A549 (cell line): ENCODE data around the gene MRPL40.

Experiments used
- BHLHE40 ChIP-seq: IDR thresholded peaks from 2 replicates; pipeline ENCODE4 v1.6.1; 2012; ENCODE audit warnings: low read depth, low read length, inconsistent platforms
- CBX8 ChIP-seq: fragments of 200-600 bp; sonication (generic); IDR thresholded peaks from 2 replicates; pipeline ENCODE4 v1.6.1; 2016
- CTCF ChIP-seq: fragments of >200 bp; sonication (Bioruptor Twin); formaldehyde crosslinking; IDR thresholded peaks from 3 replicates; pipeline ENCODE4 v1.5.1; 2016
- EHF ChIP-seq: fragments of 250-450 bp; sonication (Bioruptor Pico); IDR thresholded peaks from 2 replicates; pipeline ENCODE4 v1.5.0; 2020; ENCODE audit warnings: mild to moderate bottlenecking
- EHMT2 ChIP-seq: fragments of 200-600 bp; sonication (generic); IDR thresholded peaks from 2 replicates; pipeline ENCODE4 v1.6.1; 2016; ENCODE audit warnings: antibody characterized with exemption, low read depth, mild to moderate bottlenecking, moderate library complexity
- JUN ChIP-seq, 2 experiments: fragments of >200 bp; sonication (Bioruptor Twin); formaldehyde crosslinking; IDR thresholded peaks; 2 replicates in 1 of 2; 3 replicates in 1 of 2; pipeline ENCODE4 v1.6.1; 2016 to 2017
- KDM5A ChIP-seq: fragments of 200-600 bp; sonication (generic); IDR thresholded peaks from 2 replicates; pipeline ENCODE4 v1.6.1; 2016; ENCODE audit warnings: antibody characterized with exemption, mild to moderate bottlenecking
- NR3C1 ChIP-seq: fragments of >200 bp; sonication (Bioruptor Twin); formaldehyde crosslinking; IDR thresholded peaks from 3 replicates; pipeline ENCODE4 v1.6.1; 2017
- POLR2A ChIP-seq: IDR thresholded peaks from 2 replicates; pipeline ENCODE4 v1.6.1; 2012; ENCODE audit warnings: mild to moderate bottlenecking, low read length
- RCOR1 ChIP-seq: fragments of 150-350 bp; IDR thresholded peaks from 2 replicates; pipeline ENCODE4 v1.6.1; 2014; ENCODE audit warnings: antibody characterized with exemption, low read length, low read depth
- REST ChIP-seq: fragments of 200-600 bp; sonication (generic); IDR thresholded peaks from 2 replicates; pipeline ENCODE4 v1.6.1; 2016; ENCODE audit warnings: antibody characterized with exemption, mild to moderate bottlenecking, moderate library complexity
- RNF2 ChIP-seq: fragments of 200-600 bp; sonication (generic); IDR thresholded peaks from 2 replicates; pipeline ENCODE4 v1.6.1; 2016; ENCODE audit warnings: low read depth, mild to moderate bottlenecking, antibody characterized with exemption, moderate library complexity, borderline replicate concordance

- TF ChIP-seq CTCF (no peak), NR3C1 (no peak), EHF (CRISPR knock-in tag) (no peak), CBX8 (no peak), RNF2 (no peak), RCOR1 (no peak), BHLHE40 (no peak), JUN (IDR thresholded peaks at IDR 0.05) (no peak), REST (no peak), POLR2A (no peak), EHMT2 (no peak), KDM5A (no peak)
Measured at GRCh38 chr22:19448739-19449421, 16.5 kb downstream of the MRPL40 start.
